OCI-LY7 (cell line): ENCODE results near the gene ZYG11A. TPM values are rescaled to one million over a fixed set of nuclear protein-coding genes. Genes with fewer than 3 reads are reported as not detected.

ENCODE experiments used
- BruUV-seq: library from RNA; stranded (reverse); fragments of 400-500 nt; replicated peaks from 2 replicates; lab custom pipeline; 2021; lab: Mats Ljungman, UMichigan
- CTCF ChIA-PET: fragments of 300-600 bp; sonication (Branson Sonifier 250); formaldehyde crosslinking; loops from one replicate; lab custom pipeline; 2022; ENCODE audit warnings: antibody characterized with exemption; ENCODE audit not compliant: unreplicated experiment; lab: Charles Lee
- POLR2A ChIA-PET: fragments of 300-600 bp; sonication (Branson Sonifier 250); formaldehyde crosslinking; loops from one replicate; lab custom pipeline; 2022; ENCODE audit warnings: antibody characterized with exemption; lab: Charles Lee
- DNase-seq: peaks from one replicate; pipeline ENCODE4 v3.0.0-alpha.2; 2015; ENCODE audit warnings: low spot score
- H2AFZ ChIP-seq: fragments of 200-600 bp; sonication (generic), shearing (Covaris generic); 2 replicates; pipeline ENCODE4 v1.6.1; 2014; ENCODE audit warnings: mild to moderate bottlenecking, antibody characterized with exemption, low read length, moderate library complexity
- H3K27ac ChIP-seq: fragments of 200-600 bp; sonication (generic); 2 replicates; pipeline ENCODE4 v1.5.1; 2014; ENCODE audit warnings: mixed run types, low read depth, mild to moderate bottlenecking, moderate library complexity, low read length, inconsistent platforms; ENCODE audit not compliant: poor library complexity, severe bottlenecking
- H3K36me3 ChIP-seq: fragments of 200-600 bp; sonication (generic); 2 replicates; pipeline ENCODE4 v1.6.1; 2014; ENCODE audit warnings: mild to moderate bottlenecking, antibody characterized with exemption, low read length, moderate library complexity, mixed read lengths; ENCODE audit not compliant: insufficient read depth
- H3K4me1 ChIP-seq: fragments of 200-600 bp; sonication (generic); 2 replicates; pipeline ENCODE4 v1.5.1; 2014; ENCODE audit warnings: mild to moderate bottlenecking, low read length; ENCODE audit not compliant: insufficient read depth, poor library complexity, severe bottlenecking
- H3K4me2 ChIP-seq: fragments of 200-600 bp; sonication (generic); 2 replicates; pipeline ENCODE4 v1.6.1; 2014; ENCODE audit warnings: mild to moderate bottlenecking, low read length
- H3K4me3 ChIP-seq: fragments of 200-600 bp; sonication (generic); 2 replicates; pipeline ENCODE4 v1.5.1; 2014; ENCODE audit warnings: mild to moderate bottlenecking, low read depth, low read length; ENCODE audit not compliant: poor library complexity, severe bottlenecking
- H3K79me2 ChIP-seq: fragments of 200-600 bp; sonication (generic); 2 replicates; pipeline ENCODE4 v1.6.1; 2016; ENCODE audit warnings: low read depth, mild to moderate bottlenecking, low read length, moderate library complexity, mixed read lengths; ENCODE audit not compliant: insufficient read depth
- H3K9me2 ChIP-seq: fragments of 200-600 bp; sonication (generic); 2 replicates; pipeline ENCODE4 v1.6.1; 2016; ENCODE audit warnings: mild to moderate bottlenecking, low read length, mixed read lengths; ENCODE audit not compliant: insufficient read depth
- H3K9me3 ChIP-seq: fragments of 200-600 bp; sonication (generic); 2 replicates; pipeline ENCODE4 v1.6.1; 2014; ENCODE audit warnings: mild to moderate bottlenecking, mixed run types, low read length, mixed read lengths
- H4K20me1 ChIP-seq: fragments of 200-600 bp; sonication (generic); 2 replicates; pipeline ENCODE4 v1.6.1; 2014; ENCODE audit warnings: mild to moderate bottlenecking, antibody characterized with exemption, low read length, moderate library complexity, mixed read lengths; ENCODE audit not compliant: insufficient read depth
- EZH2phosphoT487 ChIP-seq: fragments of 200-600 bp; sonication (generic); IDR thresholded peaks from 2 replicates; pipeline ENCODE4 v1.6.1; 2018; ENCODE audit warnings: low read depth, borderline replicate concordance, mild to moderate bottlenecking, mixed run types, antibody characterized with exemption, low read length, moderate library complexity, mixed read lengths
- intact Hi-C: fragments of 100-400 bp; cut with micrococcal nuclease; formaldehyde crosslinking; loops from one replicate; pipeline ENCODE4 v1.10.0; 2022; ENCODE audit not compliant: unreplicated experiment
- total RNA-seq, 2 experiments: library from RNA; depleted of rRNA in 1 of 2; stranded (reverse); fragments of >200 nt in 1 of 2; shearing (Covaris generic) in 1 of 2; gene quantifications; 2 replicates each; pipeline ENCODE4 v1.2.3, GENCODE V29; 2014 to 2022
- TF ChIP-seq, protein P1 (sequence below): fragments of 200-600 bp; sonication (generic); conservative IDR thresholded peaks from 2 replicates; pipeline ENCODE4 v1.5.1; 2014; ENCODE audit warnings: mild to moderate bottlenecking, antibody characterized with exemption, low read length, moderate library complexity, mixed read lengths

Gene ZYG11A
- total RNA-seq, 2 experiments from 2014 or later: not detected

DNA sequence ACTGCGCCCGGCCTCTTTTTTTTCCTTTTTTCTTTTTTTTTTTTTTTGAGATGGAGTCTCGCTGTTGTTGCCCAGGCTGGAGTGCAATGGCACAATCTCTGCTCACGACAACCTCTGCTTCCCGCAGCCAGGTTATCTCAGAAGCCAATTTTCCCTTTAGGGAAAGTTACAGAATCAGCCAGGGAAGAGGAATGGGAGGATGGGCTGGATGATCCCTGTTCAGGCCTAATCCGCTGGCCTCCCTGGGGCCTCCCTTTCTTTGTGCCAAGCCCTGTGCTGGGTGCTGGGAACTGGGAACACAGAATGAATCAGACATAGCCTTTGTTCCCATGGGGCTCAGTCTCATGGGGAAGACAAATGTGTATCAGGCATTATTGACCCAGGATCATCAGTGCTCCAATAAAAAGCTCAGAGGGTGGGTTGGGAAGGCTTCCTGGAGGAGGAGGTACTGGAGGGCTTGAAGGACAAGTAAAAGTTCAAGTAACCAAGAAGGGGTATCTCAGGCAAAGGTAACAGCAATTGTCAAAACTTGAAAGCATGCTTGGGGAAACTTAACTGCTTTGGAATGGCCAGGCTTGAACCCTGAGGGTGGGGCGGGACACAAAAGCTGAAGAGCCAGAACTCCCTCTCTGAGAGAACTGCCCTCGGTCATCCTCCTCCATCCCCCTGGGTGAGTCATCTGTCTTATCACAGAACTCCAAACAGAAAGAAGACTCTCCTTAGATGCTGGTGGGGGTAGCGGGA lies 64.7 kb downstream of the ZYG11A start:
- intact Hi-C loops: loop anchor here (10.0 kb wide), 1 partner anchor 148 kb away; no protein-coding TSS in a partner anchor
- no peak for DNase-seq
- no peaks in the 10 kb centered on the region for H3K9me2 ChIP-seq
- no peaks in the 10 kb centered on the region for H3K79me2 ChIP-seq
- H4K20me1 ChIP-seq: no peaks in the 10 kb centered on the region
- H3K27ac ChIP-seq: no peak overlapping the region
- no peak overlapping the region for H2AFZ ChIP-seq
- H3K4me2 ChIP-seq: no peak overlapping the region
- H3K9me3 ChIP-seq: no peaks in the 10 kb centered on the region
- no peak overlapping the region for H3K4me3 ChIP-seq
- no peaks in the 10 kb centered on the region for H3K36me3 ChIP-seq
- BruUV-seq: no TSS peak
- ChIA-PET POLR2A (interaction anchor here (0.7 kb wide), 4 partner anchors 40 to 82 kb away, joined by 3 to 4 read pairs (median 3); no protein-coding TSS in a partner anchor), CTCF (no interaction called here)
- TF ChIP-seq, protein P1, sequence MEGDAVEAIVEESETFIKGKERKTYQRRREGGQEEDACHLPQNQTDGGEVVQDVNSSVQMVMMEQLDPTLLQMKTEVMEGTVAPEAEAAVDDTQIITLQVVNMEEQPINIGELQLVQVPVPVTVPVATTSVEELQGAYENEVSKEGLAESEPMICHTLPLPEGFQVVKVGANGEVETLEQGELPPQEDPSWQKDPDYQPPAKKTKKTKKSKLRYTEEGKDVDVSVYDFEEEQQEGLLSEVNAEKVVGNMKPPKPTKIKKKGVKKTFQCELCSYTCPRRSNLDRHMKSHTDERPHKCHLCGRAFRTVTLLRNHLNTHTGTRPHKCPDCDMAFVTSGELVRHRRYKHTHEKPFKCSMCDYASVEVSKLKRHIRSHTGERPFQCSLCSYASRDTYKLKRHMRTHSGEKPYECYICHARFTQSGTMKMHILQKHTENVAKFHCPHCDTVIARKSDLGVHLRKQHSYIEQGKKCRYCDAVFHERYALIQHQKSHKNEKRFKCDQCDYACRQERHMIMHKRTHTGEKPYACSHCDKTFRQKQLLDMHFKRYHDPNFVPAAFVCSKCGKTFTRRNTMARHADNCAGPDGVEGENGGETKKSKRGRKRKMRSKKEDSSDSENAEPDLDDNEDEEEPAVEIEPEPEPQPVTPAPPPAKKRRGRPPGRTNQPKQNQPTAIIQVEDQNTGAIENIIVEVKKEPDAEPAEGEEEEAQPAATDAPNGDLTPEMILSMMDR: no peak
- TF ChIP-seq EZH2phosphoT487: no peak
- H3K4me1 ChIP-seq: peaks cover 3% of the 10 kb centered on the region

- no peak for TF ChIP-seq EZH2phosphoT487
- TF ChIP-seq, protein P1: no peak
- Histone ChIP-seq H3K9me3 (no peaks in the 10 kb centered on the region), H3K79me2 (no peaks in the 10 kb centered on the region), H3K36me3 (no peaks in the 10 kb centered on the region), H3K4me3 (no peak overlapping the region), H4K20me1 (no peaks in the 10 kb centered on the region), H3K27ac (no peak overlapping the region), H3K4me1 (peaks cover 3% of the 10 kb centered on the region), H2AFZ (no peak overlapping the region), H3K9me2 (no peaks in the 10 kb centered on the region), H3K4me2 (no peak overlapping the region)
- CTCF ChIA-PET: no interaction called here
- intact Hi-C loops: loop anchor here (10.0 kb wide), 1 partner anchor 147 kb away; no protein-coding TSS in a partner anchor
- POLR2A ChIA-PET: no interaction called here
- no TSS peak for BruUV-seq
- no peak for DNase-seq
Observed at GRCh38 chr1:52907812-52908153, 65.2 kb downstream of the ZYG11A start.

DNA sequence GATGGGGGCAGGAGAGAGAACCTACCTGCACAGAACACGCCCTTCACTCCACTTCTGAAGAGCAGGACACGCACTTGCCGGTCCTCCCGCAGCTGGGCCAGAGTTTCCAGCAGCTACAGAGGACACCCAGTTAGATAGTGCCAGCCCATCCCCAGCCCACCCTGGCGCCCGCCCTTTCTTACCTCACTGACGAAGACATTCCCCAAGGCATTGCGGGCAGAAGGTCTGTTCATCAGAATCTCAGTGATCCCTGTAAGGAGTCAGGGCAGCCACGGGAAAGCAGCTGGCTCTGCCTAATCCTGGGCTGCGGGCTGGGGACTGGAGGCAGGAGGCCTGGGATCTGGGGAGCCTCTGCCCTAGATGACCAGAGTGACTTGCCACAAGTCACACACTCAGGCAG lies 69.0 kb downstream of the ZYG11A start:
- no peak for DNase-seq
- no peak overlapping the region for H2AFZ ChIP-seq
- H3K4me1 ChIP-seq: no peaks in the 10 kb centered on the region
- CTCF ChIA-PET: no interaction called here
- POLR2A ChIA-PET: interaction anchor here (0.5 to 0.6 kb wide), 2 partner anchors 544 to 1980 kb away, joined by 4 to 5 read pairs; no protein-coding TSS in a partner anchor
- no peak overlapping the region for H3K4me2 ChIP-seq
- TF ChIP-seq EZH2phosphoT487: no peak
- TF ChIP-seq, protein P1: no peak
- H3K36me3 ChIP-seq: no peaks in the 10 kb centered on the region
- BruUV-seq: no TSS peak
- H3K9me3 ChIP-seq: no peaks in the 10 kb centered on the region
- no peak overlapping the region for H3K4me3 ChIP-seq
- intact Hi-C loops: no loop called here
- no peaks in the 10 kb centered on the region for H4K20me1 ChIP-seq
- no peaks in the 10 kb centered on the region for H3K9me2 ChIP-seq
- no peak overlapping the region for H3K27ac ChIP-seq
- H3K79me2 ChIP-seq: no peaks in the 10 kb centered on the region
